Left kidney (tissue), 2 donors: Measurements from ENCODE around the gene CCDC97. TPM values are rescaled to one million over a fixed set of nuclear protein-coding genes. Genes with fewer than 3 reads are reported as not detected.
"Not testable (repeated sequence)": the region's sequence is repeated elsewhere in the genome, so short reads cannot be mapped to it uniquely, and the experiment has no call there.

Experiments
- DNase-seq: peaks from one replicate; pipeline ENCODE4 v3.0.0-alpha.2; 2013
- polyA plus RNA-seq: library from polyadenylated mRNA; unstranded; fragments of 120-200 nt; gene quantifications from one replicate; pipeline ENCODE4 v1.2.1, GENCODE V29; 2013; ENCODE audit not compliant: insufficient read length

CCDC97 gene
- polyA plus RNA-seq, 1 donor: 31.0 TPM

GRCh38 chr19:41334793-41335192 lies 24.8 kb downstream of the CCDC97 start:
- no peak for DNase-seq

DNA sequence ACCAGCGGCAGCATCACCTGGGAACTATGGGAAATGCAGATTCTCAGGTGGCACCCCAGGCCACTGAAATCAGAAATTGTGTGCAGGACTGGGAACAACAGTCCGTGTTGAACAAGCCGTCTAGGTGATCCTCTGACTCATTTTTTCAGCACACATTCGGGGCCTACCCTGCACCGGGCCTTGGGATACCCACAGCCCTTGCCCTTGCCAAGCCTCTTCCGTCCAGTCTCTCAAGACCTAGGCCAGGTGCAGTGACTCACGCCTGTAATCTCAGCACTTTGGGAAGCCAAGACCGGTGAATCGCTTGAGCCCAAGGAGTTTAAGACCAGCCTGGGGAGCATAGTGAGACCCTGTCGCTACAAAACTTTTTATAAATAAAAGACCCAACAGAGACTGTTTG lies 25.5 kb downstream of the CCDC97 start:
- no peak for DNase-seq

GRCh38 chr19:41339936-41340335 lies 30.0 kb downstream of the CCDC97 start:
- DNase-seq: no peak

GRCh38 chr19:41341669-41342490 lies 31.9 kb downstream of the CCDC97 start:
- no peak for DNase-seq

DNA sequence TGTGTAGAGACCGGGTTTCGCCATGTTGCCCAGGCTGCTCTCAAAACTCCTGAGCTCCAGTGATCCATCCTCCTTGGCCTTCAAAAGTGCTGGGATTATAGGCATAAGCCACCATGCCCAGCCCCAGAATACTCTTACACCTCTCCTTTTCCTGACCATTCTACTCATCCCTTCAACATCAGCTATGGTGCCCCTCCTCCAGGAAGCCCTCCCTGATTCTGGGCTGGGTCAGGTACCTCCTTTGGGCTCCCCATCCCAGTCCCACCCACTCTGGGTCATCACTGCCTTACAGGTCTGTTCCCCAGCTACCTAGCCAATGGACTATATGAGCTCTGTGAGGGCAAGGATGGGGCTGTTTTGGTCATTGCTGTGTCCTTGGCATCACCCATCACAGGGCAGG lies 34.2 kb downstream of the CCDC97 start:
- no peak for DNase-seq

- not testable (repeated sequence) for DNase-seq
Measured at GRCh38 chr19:41346916-41347315, 36.9 kb downstream of the CCDC97 start.

DNA sequence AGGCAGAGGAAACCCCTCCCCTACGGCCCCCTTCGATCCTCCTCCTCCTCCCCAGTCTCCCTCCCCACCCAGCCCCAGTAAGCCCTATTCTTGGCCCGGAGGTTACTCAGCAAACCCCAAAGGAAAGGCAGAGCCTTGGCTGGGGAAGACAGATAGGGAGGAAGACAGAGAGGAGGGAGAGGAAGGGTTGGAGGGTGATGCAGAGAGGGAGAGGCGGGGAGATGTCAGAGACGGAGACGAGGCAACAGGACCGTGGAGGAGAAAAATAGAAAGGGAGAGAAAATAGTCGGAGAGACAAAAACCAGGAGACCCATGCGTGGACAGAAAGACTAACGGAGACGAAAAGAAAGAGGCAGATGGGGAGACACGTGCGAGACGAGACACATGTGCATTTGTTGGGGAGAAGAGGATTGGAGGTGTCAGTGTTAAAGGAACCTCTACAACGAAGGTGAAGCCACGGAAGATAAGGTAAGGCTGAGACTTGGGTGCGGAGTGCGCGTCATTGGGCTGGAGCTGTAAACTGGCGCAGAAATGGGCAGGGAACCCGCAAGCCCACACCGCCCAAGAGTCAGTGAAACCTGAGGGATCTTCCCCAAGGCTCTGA lies 40.9 kb downstream of the CCDC97 start:
- DNase-seq: no peak

DNA sequence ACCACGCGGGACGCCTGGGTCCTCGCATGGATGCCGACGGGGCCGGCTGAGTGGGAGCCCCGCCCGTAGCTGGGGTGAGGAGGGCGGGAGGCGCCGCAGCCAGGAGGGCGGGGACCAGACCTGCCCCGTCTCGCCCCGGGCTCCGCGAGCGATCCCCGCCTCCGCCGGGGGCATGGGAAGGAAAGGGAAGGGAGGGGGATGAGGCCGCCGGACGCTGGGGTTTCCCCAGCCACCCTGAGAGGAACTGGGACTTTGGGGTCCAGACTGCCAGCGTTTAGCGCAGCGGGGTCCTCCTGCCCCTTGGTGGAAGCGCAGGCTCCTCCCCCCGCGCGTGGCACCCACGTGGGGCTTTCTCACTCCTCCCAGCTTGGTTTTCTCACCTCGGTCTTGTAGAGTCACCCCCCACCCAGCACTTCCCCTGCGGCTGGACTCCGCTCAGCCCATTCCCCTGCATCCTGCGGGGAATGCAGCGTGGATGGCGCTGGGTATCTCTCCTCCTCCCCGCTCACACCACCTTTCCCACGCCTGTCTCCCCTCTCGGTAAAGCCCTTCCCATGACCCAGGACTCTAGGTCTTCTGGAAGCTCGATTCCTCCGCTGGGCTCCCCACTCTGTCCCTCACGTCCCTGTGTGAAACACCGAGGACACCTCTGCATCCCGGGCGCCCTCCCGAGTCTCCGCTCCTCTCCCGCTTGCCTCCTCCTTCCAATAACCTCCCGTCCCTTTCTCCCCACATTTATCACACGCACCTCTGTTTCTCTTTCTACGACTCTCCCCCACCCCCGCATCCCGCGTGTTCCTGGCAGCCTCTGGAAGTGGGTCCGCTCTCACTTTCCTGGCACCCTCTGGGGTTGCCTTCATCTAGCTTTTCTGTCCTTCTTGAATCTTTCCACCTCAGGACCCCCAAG lies 41.6 kb downstream of the CCDC97 start:
- no peak for DNase-seq

GRCh38 chr19:41352279-41352608 lies 42.3 kb downstream of the CCDC97 start:
- DNase-seq: no peak

- DNase-seq: no peak
Measured at GRCh38 chr19:41352609-41353465, 42.9 kb downstream of the CCDC97 start.

DNA sequence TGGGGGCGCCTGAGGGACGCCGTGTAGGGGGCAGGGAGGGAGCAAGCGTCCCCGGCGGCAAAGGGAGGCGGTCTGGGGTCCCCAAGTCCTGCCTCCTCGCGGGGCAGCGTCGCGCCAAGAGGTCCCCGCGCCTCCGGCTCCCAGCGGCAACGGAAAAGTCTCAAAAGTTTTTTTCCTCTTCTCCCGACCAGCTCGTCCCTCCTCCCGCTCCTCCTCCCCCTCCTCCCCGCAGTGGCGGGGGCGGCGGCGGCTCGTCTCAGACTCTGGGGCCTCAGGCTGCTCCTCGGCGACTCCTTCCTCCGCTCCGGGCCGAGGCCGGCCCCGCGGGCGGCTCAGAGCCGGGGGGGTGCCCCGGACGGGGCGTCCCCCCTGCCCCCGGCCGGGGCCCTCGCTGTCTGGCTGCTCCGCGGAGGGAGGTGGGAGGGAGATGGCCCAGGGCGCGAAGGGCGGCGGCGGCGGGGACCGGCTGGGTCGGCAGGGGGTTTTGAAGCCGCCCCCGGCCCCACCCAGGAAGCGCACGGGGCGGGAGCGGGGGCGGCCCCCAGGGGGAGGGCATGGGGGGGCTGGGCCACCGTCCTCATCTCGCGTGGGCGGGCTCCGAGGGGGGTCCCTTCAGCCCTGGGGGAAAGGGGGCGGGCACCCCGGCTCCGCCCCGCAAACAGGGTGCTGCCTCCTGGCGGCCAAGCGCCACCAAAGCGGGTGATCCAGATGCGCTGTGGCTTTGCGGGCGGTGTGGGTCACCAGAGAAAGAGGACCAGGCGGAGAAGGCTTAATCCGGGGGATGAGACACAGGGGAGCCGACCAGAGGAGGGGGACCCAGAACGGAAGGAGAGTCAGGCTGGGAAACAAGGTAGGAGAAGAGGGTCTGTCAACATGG lies 43.7 kb downstream of the CCDC97 start, which contains the start of gene TGFB1:
Gene TGFB1, minus strand, starts transcription at position 457 of the 877 bp plus-strand sequence. CDS start 878 bp downstream, outside the sequence.
- peak; percentile 72 for DNase-seq

- no peak for DNase-seq
Measured at GRCh38 chr19:41354343-41354953, 44.5 kb downstream of the CCDC97 start.

DNA sequence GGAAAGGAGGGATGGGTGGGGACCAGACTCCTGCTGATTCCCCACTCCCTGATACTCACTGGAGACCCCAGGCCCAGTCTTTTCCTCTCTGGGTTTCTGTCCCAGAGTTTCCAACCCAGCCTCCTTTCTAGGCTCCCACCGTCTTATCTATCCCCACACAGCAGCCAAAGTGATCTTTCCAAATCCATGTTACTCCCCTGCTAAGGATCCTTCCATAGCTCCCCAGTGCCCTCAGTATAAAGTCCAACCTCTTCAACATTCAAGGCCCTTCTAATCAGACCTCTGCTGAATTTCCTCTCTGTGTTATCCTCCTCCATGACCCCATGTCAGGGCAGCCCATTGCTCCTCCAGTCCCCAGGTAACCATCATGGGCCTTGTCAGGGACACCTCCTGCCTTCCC lies 45.1 kb downstream of the CCDC97 start:
- no peak for DNase-seq

GRCh38 chr19:41355802-41356201 lies 45.8 kb downstream of the CCDC97 start:
- no peak for DNase-seq

- DNase-seq: no peak
Measured at GRCh38 chr19:41356984-41357739, 47.2 kb downstream of the CCDC97 start.

- no peak for DNase-seq
Measured at GRCh38 chr19:41357746-41358145, 47.8 kb downstream of the CCDC97 start.

DNA sequence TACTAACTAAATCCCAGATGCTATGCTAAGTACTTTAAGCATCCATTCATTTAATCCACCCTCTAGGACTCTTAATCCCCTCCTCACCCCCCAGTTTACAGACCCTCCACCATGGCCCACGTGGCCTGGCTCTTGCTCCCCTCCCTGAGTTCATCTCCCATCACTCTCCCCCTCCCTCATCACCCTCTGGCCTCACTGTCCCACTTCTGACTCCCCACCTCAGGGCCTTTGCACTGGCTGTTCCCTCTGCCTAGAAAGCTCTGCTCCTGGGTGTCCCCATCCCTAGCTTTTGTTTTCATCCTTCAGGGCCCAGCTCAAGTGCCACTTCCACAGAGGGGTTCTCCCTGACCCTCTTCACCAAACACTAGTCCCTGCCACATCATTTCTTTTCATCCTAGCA lies 49.8 kb downstream of the CCDC97 start:
- no peak for DNase-seq

- DNase-seq: no peak
Measured at GRCh38 chr19:41362143-41362847, 52.3 kb downstream of the CCDC97 start.

GRCh38 chr19:41363371-41363752 lies 53.4 kb downstream of the CCDC97 start:
- DNase-seq: no peak
